Naive thymus-derived CD4-positive, alpha-beta T cell (primary cell): ENCODE measurements around the gene ANKDD1B. TPM values are rescaled to one million over a fixed set of nuclear protein-coding genes. Genes with fewer than 3 reads are reported as not detected.

ENCODE experiments used
- ATAC-seq: fragments of 150-1000 bp; cut with Tn5 transposase; 2 replicates; pipeline ENCODE4 v1.10.0; 2021; ENCODE audit warnings: mild to moderate bottlenecking, moderate library complexity
- CTCF ChIA-PET: fragments of 350-600 bp; sonication (Branson Sonifier 250); formaldehyde crosslinking; loops from one replicate; lab custom pipeline; 2021; ENCODE audit warnings: antibody characterized with exemption; lab: Charles Lee
- POLR2A ChIA-PET: fragments of 350-600 bp; sonication (Branson Sonifier 250); formaldehyde crosslinking; loops from one replicate; lab custom pipeline; 2021; ENCODE audit warnings: antibody characterized with exemption, inconsistent platforms; lab: Charles Lee
- DNase-seq, 9 donors: peaks; one replicate each; pipeline versions ENCODE4 v3.0.0 to v3.0.0-alpha.2; 2020 to 2022; ENCODE audit warnings: mixed read lengths in 1 of 9
- H3K27ac ChIP-seq: one replicate; pipeline ENCODE4 v1.7.0; 2013; ENCODE audit warnings: mild to moderate bottlenecking, low read depth, low read length, moderate library complexity
- H3K27me3 ChIP-seq, 2 donors: one replicate each; pipeline ENCODE4 v1.7.0; 2013; ENCODE audit warnings: low read length in 2 of 2, mild to moderate bottlenecking in 2 of 2, moderate library complexity in 2 of 2; ENCODE audit not compliant: control insufficient read depth in 2 of 2, insufficient read depth in 2 of 2
- H3K36me3 ChIP-seq, 3 experiments: 1 replicate in 2 of 3; 2 replicates in 1 of 3; pipeline ENCODE4 v1.7.0; 2013; ENCODE audit warnings: low read length in 3 of 3, mild to moderate bottlenecking in 3 of 3, moderate library complexity in 1 of 3; ENCODE audit not compliant: insufficient read depth in 3 of 3, control insufficient read depth in 2 of 3
- H3K4me1 ChIP-seq, 2 donors: one replicate each; pipeline ENCODE4 v1.7.0; 2013; ENCODE audit warnings: low read length in 2 of 2, mild to moderate bottlenecking in 2 of 2, moderate library complexity in 1 of 2; ENCODE audit not compliant: control insufficient read depth in 2 of 2, insufficient read depth in 2 of 2
- H3K4me3 ChIP-seq: 2 replicates; pipeline ENCODE4 v1.7.0; 2013; ENCODE audit warnings: mild to moderate bottlenecking, low read length
- H3K9me3 ChIP-seq, 3 experiments: 1 replicate in 2 of 3; 2 replicates in 1 of 3; pipeline ENCODE4 v1.7.0; 2013; ENCODE audit warnings: low read length in 3 of 3; ENCODE audit not compliant: control insufficient read depth in 2 of 3
- H3K27ac Mint-ChIP-seq, 9 donors: one replicate each; pipeline ENCODE4 v1.8.0; 2020 to 2022; ENCODE audit warnings: mixed read lengths in 9 of 9, mild to moderate bottlenecking in 8 of 9, moderate library complexity in 5 of 9, inconsistent platforms in 2 of 9
- H3K27me3 Mint-ChIP-seq, 5 donors: one replicate each; pipeline ENCODE4 v1.8.0; 2021 to 2022; ENCODE audit warnings: mixed read lengths in 5 of 5, mild to moderate bottlenecking in 1 of 5
- H3K36me3 Mint-ChIP-seq, 5 donors: one replicate each; pipeline ENCODE4 v1.8.0; 2020 to 2022; ENCODE audit warnings: mixed read lengths in 5 of 5, mild to moderate bottlenecking in 3 of 5, inconsistent platforms in 1 of 5
- H3K4me1 Mint-ChIP-seq, 7 donors: one replicate each; pipeline ENCODE4 v1.8.0; 2020 to 2022; ENCODE audit warnings: mixed read lengths in 7 of 7, mild to moderate bottlenecking in 3 of 7, inconsistent platforms in 1 of 7
- H3K4me3 Mint-ChIP-seq, 10 donors: one replicate each; pipeline ENCODE4 v1.8.0; 2020 to 2022; ENCODE audit warnings: mild to moderate bottlenecking in 10 of 10, mixed read lengths in 10 of 10, moderate library complexity in 6 of 10, inconsistent platforms in 2 of 10
- H3K9me3 Mint-ChIP-seq, 11 donors: one replicate each; pipeline ENCODE4 v1.8.0; 2020 to 2022; ENCODE audit warnings: mixed read lengths in 11 of 11, mild to moderate bottlenecking in 4 of 11, inconsistent platforms in 1 of 11, moderate library complexity in 1 of 11
- intact Hi-C, 2 donors: fragments of 100-400 bp; cut with micrococcal nuclease; formaldehyde crosslinking; loops; one replicate each; pipeline ENCODE4 v1.15.1; 2023
- polyA plus RNA-seq, 2 donors: library from polyadenylated mRNA; unstranded; fragments of 300-500 nt; fragmentation: Illumina TruSeq; gene quantifications; one replicate each; pipeline ENCODE4 v1.2.3, GENCODE V29; 2021
- total RNA-seq, 6 experiments: library from RNA in 5 of 6; stranded (reverse) in 5 of 6; gene quantifications; 1 replicate in 5 of 6; 2 replicates in 1 of 6; pipeline ENCODE4 v1.2.3 and lab custom pipeline; 2021 to 2026

ANKDD1B gene
- total and polyA plus RNA-seq, 7 experiments from 2014 or later = 0.12 to 0.70 (median 0.36) TPM; not detected in 1

GRCh38 chr5:75630875-75631274 lies 19.6 kb downstream of the ANKDD1B start:
- Histone ChIP-seq H3K4me1 (no peaks in the 10 kb centered on the region), H3K27ac (no peak overlapping the region), H3K9me3 (no peaks in the 10 kb centered on the region), H3K4me3 (no peak overlapping the region), H3K27me3 (no peaks in the 10 kb centered on the region), H3K36me3 (no peaks in the 10 kb centered on the region)
- CTCF ChIA-PET = no interaction called here
- DNase-seq (no peak), ATAC-seq (no peak)
- Mint-ChIP-seq H3K9me3 (peaks cover 0 to 6% (median 0%) of the 10 kb centered on the region in 11 donors), H3K27ac (no peak overlapping the region), H3K27me3 (no peaks in the 10 kb centered on the region), H3K4me3 (no peak overlapping the region), H3K4me1 (no peaks in the 10 kb centered on the region), H3K36me3 (peaks cover 0 to 9% (median 0%) of the 10 kb centered on the region in 5 donors)
- POLR2A ChIA-PET = no interaction called here
- intact Hi-C loops = no loop called here

GRCh38 chr5:75632321-75632720 lies 21.1 kb downstream of the ANKDD1B start:
- no peak overlapping the region for H3K4me3 ChIP-seq
- no peaks in the 10 kb centered on the region for H3K36me3 ChIP-seq
- H3K4me1 Mint-ChIP-seq = no peaks in the 10 kb centered on the region
- no peak for DNase-seq
- H3K36me3 Mint-ChIP-seq = peaks cover 0 to 16% (median 0%) of the 10 kb centered on the region in 5 donors
- no peak overlapping the region for H3K4me3 Mint-ChIP-seq
- H3K27me3 Mint-ChIP-seq = no peaks in the 10 kb centered on the region
- ChIA-PET CTCF (no interaction called here), POLR2A (no interaction called here)
- H3K9me3 ChIP-seq = no peaks in the 10 kb centered on the region
- no peaks in the 10 kb centered on the region for H3K27me3 ChIP-seq
- no peaks in the 10 kb centered on the region for H3K4me1 ChIP-seq
- no peak overlapping the region for H3K27ac Mint-ChIP-seq
- H3K9me3 Mint-ChIP-seq = peaks cover 0 to 6% (median 0%) of the 10 kb centered on the region in 11 donors
- intact Hi-C loops = no loop called here
- no peak for ATAC-seq
- H3K27ac ChIP-seq = no peak overlapping the region

GRCh38 chr5:75637949-75638348 lies 26.7 kb downstream of the ANKDD1B start:
- no peaks in the 10 kb centered on the region for H3K27me3 Mint-ChIP-seq
- H3K4me1 Mint-ChIP-seq = no peaks in the 10 kb centered on the region
- no peaks in the 10 kb centered on the region for H3K36me3 ChIP-seq
- peaks cover 0 to 11% (median 0%) of the 10 kb centered on the region in 5 donors for H3K36me3 Mint-ChIP-seq
- ChIA-PET POLR2A (no interaction called here), CTCF (no interaction called here)
- H3K9me3 Mint-ChIP-seq = peaks cover 0 to 18% (median 4%) of the 10 kb centered on the region in 11 donors
- H3K9me3 ChIP-seq = no peaks in the 10 kb centered on the region
- H3K4me1 ChIP-seq = no peaks in the 10 kb centered on the region
- no peak overlapping the region for H3K27ac ChIP-seq
- no peaks in the 10 kb centered on the region for H3K27me3 ChIP-seq
- H3K4me3 Mint-ChIP-seq = no peak overlapping the region
- ATAC-seq = no peak
- intact Hi-C loops = no loop called here
- no peak overlapping the region for H3K4me3 ChIP-seq
- no peak overlapping the region for H3K27ac Mint-ChIP-seq
- no peak for DNase-seq

GRCh38 chr5:75639535-75640311 lies 28.5 kb downstream of the ANKDD1B start:
- Mint-ChIP-seq H3K27ac (no peak overlapping the region), H3K36me3 (peaks cover 0 to 11% (median 0%) of the 10 kb centered on the region in 5 donors), H3K4me1 (no peaks in the 10 kb centered on the region), H3K27me3 (no peaks in the 10 kb centered on the region), H3K4me3 (no peak overlapping the region), H3K9me3 (peaks cover 0 to 18% (median 4%) of the 10 kb centered on the region in 11 donors)
- POLR2A ChIA-PET = interaction anchor here (0.6 kb wide), 1 partner anchor 26 kb away, joined by 4 read pairs; no protein-coding TSS in a partner anchor
- no peaks in the 10 kb centered on the region for H3K27me3 ChIP-seq
- no peaks in the 10 kb centered on the region for H3K9me3 ChIP-seq
- intact Hi-C loops = no loop called here
- no peaks in the 10 kb centered on the region for H3K36me3 ChIP-seq
- CTCF ChIA-PET = interaction anchor here (0.8 kb wide), 1 partner anchor 812 kb away, joined by 3 read pairs; no protein-coding TSS in a partner anchor
- H3K4me1 ChIP-seq = no peaks in the 10 kb centered on the region
- DNase-seq (no peak), ATAC-seq (no peak)
- H3K27ac ChIP-seq = no peak overlapping the region
- H3K4me3 ChIP-seq = no peak overlapping the region

- ChIA-PET POLR2A (no interaction called here), CTCF (no interaction called here)
- intact Hi-C loops = no loop called here
- no peaks in the 10 kb centered on the region for H3K36me3 ChIP-seq
- H3K9me3 Mint-ChIP-seq = peaks cover 0 to 18% (median 2%) of the 10 kb centered on the region in 11 donors
- H3K4me1 Mint-ChIP-seq = no peaks in the 10 kb centered on the region
- DNase-seq = no peak
- H3K9me3 ChIP-seq = no peaks in the 10 kb centered on the region
- no peak overlapping the region for H3K4me3 ChIP-seq
- no peak overlapping the region for H3K27ac Mint-ChIP-seq
- H3K4me3 Mint-ChIP-seq = no peak overlapping the region
- no peaks in the 10 kb centered on the region for H3K27me3 ChIP-seq
- no peak overlapping the region for H3K27ac ChIP-seq
- ATAC-seq = no peak
- peaks cover 0 to 11% (median 0%) of the 10 kb centered on the region in 5 donors for H3K36me3 Mint-ChIP-seq
- no peaks in the 10 kb centered on the region for H3K27me3 Mint-ChIP-seq
- no peaks in the 10 kb centered on the region for H3K4me1 ChIP-seq
Measured at GRCh38 chr5:75640395-75640794, 29.1 kb downstream of the ANKDD1B start.

- intact Hi-C loops = no loop called here
- Mint-ChIP-seq H3K36me3 (peaks cover 0 to 7% (median 0%) of the 10 kb centered on the region in 5 donors), H3K4me1 (no peaks in the 10 kb centered on the region), H3K27me3 (no peaks in the 10 kb centered on the region), H3K27ac (no peak overlapping the region), H3K4me3 (no peak overlapping the region), H3K9me3 (peaks cover 0 to 18% (median 2%) of the 10 kb centered on the region in 11 donors)
- no peaks in the 10 kb centered on the region for H3K36me3 ChIP-seq
- no peaks in the 10 kb centered on the region for H3K4me1 ChIP-seq
- no peaks in the 10 kb centered on the region for H3K27me3 ChIP-seq
- ATAC-seq = no peak
- H3K4me3 ChIP-seq = no peak overlapping the region
- DNase-seq = no peak
- ChIA-PET CTCF (no interaction called here), POLR2A (no interaction called here)
- no peak overlapping the region for H3K27ac ChIP-seq
- no peaks in the 10 kb centered on the region for H3K9me3 ChIP-seq
Measured at GRCh38 chr5:75640826-75641225, 29.6 kb downstream of the ANKDD1B start.

- DNase-seq (no peak), ATAC-seq (no peak)
- POLR2A ChIA-PET = no interaction called here
- peaks cover 0 to 6% (median 0%) of the 10 kb centered on the region in 7 donors for H3K4me1 Mint-ChIP-seq
- CTCF ChIA-PET = no interaction called here
- peaks cover 0 to 4% (median 0%) of the 10 kb centered on the region in 5 donors for H3K36me3 Mint-ChIP-seq
- peaks cover 0 to 7% (median 2%) of the 10 kb centered on the region in 11 donors for H3K9me3 Mint-ChIP-seq
- Histone ChIP-seq H3K27me3 (no peaks in the 10 kb centered on the region), H3K27ac (no peak overlapping the region), H3K4me3 (no peak overlapping the region), H3K4me1 (no peaks in the 10 kb centered on the region), H3K36me3 (no peaks in the 10 kb centered on the region), H3K9me3 (no peaks in the 10 kb centered on the region)
- intact Hi-C loops = no loop called here
- H3K27ac Mint-ChIP-seq = no peak overlapping the region
- no peaks in the 10 kb centered on the region for H3K27me3 Mint-ChIP-seq
- no peak overlapping the region for H3K4me3 Mint-ChIP-seq
Measured at GRCh38 chr5:75648712-75649111, 37.5 kb downstream of the ANKDD1B start.
